T-helper 1 cell (primary cell): Measurements from ENCODE around the gene PLEKHA8.

Experiments used
- DNase-seq, 5 donors: peaks; one replicate each; pipeline ENCODE4 v3.0.0-alpha.2; 2012 to 2020
- total RNA-seq, 4 donors: gene quantifications; one replicate each; lab custom pipeline; 2026; lab: John Stamatoyannopoulos, UW

PLEKHA8 gene, protein sequence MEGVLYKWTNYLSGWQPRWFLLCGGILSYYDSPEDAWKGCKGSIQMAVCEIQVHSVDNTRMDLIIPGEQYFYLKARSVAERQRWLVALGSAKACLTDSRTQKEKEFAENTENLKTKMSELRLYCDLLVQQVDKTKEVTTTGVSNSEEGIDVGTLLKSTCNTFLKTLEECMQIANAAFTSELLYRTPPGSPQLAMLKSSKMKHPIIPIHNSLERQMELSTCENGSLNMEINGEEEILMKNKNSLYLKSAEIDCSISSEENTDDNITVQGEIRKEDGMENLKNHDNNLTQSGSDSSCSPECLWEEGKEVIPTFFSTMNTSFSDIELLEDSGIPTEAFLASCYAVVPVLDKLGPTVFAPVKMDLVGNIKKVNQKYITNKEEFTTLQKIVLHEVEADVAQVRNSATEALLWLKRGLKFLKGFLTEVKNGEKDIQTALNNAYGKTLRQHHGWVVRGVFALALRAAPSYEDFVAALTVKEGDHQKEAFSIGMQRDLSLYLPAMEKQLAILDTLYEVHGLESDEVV
- 13.9 to 20.9 (median 17.6) reads per million in 4 donors for total RNA-seq

DNA sequence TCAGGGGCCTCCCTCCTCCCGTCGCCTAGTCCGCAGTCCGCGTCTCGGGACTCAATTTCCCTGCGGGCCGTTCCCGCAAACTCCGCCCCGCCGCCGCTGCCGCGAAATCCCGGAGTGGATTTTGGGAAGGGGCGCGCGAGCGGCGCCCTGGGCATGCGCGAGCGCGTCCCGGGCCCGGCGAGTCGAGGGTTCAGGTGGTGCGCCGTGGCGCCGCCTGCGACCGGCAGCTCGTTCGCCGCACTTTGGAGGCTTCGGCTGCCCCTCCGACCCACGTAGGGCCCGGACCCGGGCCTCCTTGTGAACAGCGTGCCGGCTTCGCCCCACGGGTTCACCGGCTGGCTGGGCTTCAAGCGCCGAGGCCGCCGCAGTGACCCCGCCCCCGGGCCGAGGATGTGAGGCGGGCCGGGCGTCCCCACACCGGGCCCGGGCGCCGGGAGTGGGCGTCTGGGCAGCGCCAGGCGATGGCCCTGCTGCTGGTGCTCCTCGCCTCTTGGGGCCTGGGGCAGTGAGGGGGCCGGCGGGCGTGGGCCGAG, at the start of gene PLEKHA8:
PLEKHA8 (plus strand) TSS at position 197 of the 533 bp plus-strand sequence. CDS start 351 bp downstream, outside the sequence.
- DNase-seq, result peak; percentile 65 to 89 (median 77)

DNA sequence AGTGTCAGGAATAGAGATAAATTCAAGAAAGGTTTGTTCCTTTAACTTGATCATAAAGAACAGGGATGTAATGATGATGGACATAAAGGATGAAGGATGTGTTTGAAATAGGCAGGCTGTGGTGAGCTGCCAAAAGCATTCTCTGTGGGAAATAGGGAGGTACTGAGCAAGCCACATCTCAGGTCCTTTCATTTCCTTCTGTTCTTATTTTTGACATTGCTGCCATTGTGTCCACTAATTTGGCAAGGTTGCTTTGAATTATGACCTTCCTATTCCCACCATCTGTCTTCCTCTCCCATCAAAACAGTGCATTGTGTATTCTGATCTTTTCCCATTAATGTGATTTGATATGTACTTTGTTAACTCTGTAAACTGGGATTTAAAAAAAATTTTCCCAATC, 48.1 kb upstream of the PLEKHA8 start:
- DNase-seq, result no peak

DNA sequence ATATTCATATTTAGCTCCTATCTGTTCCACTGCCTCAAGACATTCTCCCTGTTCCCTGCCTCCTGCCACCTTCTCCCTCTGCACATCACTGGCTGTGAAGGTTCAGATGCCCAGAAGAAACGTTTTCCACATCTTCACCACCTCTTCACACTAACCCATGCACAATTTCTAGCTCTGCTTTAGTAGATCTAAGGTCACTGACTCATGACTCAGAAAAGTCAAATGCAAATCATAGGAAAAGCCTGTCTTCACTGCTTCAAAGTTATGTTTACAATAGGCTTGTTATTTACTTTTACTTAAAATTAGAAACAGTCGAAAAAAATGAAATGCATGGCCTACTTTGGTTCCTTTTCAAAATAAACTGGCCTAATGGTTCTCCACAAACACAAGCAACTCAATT, 41.1 kb upstream of the PLEKHA8 start:
- no peak for DNase-seq

DNA sequence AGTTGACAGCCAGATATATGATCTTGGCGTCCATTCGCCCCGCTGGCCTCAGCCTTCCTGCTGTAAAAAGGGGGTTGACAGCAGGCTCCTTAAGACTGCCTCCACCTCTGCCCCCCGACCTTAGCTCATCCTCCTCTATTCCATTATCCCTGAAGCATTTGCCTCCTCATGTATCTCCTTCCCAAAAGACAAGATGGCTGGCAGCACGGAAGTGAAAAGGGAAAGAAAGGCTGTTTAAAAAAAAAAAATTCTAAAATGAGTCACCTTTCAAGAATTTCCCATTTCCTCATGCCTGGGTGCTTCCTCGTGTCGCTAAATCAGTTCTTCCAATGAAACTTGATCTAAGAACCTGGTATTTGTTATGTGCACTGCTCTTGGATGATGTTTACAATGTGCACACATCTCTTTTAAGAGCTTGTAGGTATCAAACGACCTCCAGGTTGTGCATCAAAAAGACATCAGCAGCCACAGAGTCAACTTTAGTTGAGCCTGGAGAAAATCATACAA, 40.3 kb upstream of the PLEKHA8 start:
- DNase-seq, result no peak

DNA sequence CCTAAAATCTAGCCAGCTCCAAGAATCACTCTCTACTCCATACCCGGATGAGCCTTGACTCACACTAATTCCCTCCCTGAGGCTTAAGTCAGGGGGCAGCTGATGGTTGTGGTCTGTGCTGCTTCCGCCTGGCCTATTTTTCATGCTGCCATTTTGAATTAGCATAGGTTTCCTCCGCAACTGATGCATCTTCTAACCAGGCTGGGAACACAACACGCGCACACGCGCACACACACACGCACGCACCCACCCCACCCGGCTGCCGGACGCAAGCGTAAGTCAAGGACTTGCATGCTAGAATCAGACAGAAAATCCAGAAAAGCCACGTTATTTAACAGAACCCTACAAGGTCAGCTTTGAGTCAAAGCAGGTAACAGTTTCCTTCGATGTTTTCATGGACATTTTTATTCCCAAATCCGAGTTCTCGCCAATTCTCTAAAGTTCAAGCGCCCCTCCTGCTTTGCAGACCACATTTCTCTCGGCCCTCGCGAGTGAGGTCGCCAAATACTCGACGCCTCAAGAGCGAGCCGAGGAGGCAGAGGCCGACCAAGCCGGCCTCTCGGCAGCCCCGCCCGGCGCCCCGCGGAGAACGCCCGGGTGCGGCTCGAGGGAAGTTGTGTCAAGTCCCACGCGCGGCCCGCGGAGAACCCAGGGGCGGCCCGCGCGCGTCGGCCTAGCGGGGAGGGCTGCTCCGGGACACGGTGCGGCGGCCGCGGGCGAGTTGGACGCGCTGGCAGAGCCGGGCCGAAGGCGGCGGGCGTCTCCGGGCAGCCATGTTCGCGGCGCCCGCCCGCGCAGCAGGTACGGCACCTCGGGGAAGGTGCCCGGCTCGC, 39.6 kb upstream of the PLEKHA8 start:
- peak in 1 of 5 donors; percentile 15 for DNase-seq

DNA sequence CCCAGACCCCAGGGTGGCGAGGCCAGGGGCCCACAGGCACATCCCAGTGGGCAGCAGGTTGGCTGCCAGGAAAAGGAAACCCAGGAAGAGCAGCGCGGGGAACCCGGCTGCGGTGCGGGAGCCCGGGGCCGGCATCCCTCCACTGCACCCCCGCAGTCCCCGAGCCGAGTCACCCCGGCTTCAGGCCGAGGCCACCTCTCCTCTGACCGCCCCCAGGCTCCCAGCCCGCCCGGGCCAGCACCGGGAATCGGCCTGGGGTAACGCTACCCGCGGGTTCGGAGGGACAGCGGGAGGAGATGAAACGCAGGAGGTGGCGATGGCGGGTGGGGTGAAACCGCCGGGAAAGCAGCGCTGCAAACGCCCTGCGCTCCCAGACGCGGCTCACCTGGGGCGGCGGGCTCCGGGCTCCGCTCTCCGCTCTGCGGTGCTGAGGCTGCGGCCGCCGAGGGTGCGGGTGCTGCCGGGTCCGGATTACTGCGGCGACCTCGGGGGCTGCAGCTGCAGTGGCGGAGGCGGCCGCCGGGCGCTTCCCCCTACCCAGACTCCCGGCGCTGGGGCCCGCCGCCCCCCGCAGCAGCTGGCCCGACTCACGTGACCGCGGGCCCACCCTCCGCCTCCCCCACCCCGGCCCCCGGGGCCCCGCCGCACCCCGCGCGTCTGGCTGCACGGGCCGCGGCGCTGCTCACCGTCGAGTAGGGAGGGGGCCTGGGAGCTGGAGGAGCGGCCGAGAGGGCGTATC, 38.8 kb upstream of the PLEKHA8 start, which contains the start of gene SCRN1:
SCRN1 (minus strand) TSS at position 545 of the 739 bp plus-strand sequence. CDS start 20,734 bp downstream, outside the sequence.
- peak in 1 of 5 donors; percentile 4 for DNase-seq

DNA sequence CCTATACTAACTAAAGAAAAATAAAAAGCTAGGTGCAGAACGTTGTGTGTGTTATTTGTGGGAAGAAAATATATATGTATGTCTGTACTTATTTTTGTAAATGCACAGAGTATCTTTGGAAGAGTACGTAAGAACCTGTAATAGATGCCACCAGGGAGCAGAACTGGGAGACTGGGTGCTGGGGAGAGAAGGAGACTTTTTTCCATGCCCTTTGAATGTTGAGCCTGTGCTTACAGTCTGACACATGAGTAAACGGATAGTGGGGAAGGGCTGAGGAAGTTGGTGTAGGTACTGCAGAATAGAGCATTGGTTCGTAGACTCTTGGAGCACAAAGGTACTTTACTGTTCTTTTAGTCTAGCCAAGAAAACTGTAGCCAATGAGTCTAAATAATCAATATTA, 37.3 kb upstream of the PLEKHA8 start:
- no peak for DNase-seq

DNA sequence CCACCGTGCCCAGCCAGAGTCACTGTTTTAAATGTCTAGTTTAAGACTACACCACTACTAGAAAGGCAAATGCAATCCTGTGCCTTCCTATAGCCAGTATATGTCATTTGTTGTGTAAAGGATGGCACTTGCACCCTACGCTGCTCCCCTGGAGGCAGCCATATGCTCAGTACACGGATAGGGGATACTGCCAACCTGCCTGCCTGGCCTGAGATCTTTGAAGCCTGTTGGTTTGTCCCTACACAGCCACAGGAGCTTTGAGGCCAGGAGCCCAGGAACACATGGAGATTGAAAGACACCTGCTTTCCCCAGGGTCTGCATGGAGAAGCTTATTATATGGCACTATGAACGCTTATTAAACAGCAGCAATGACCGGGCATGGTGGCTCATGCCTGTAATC, 36.3 kb upstream of the PLEKHA8 start:
- no peak for DNase-seq

DNA sequence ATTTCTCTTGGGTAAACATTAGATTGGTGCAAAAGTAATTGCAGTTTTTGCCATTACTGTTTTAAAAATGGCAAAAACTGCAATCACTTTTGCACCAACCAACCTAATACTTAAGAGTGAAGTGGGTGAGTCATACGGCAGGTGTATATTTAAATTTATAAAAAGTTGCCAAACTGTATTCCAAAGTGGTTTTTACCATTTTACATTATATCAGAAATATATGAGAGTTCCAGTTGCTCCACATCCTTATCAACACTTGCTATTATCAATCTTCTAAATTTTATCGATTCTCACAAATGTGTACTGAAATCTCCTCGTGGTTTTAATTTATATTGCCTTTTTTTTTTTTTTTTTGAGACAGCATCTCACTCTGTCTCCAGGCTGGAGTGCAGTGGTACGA, 35.1 kb upstream of the PLEKHA8 start:
- DNase-seq, result no peak

DNA sequence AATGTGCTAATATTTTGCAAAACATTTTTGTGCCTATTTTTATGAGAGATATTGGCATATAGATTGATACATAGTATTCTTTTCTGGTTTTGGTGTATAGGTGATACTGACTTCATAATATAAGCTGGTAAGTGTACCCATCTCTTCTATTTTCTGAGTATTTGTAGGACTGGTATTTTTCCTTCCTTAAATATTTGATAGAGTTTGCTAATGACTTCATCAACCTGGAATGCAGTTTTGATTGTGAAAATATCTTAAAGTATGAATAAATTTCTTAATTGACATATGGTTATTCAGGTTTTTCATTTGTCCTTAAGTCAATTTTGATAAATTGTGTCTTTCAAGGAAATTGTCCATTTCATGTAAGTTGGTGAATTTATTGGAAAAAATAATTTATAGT, 32.6 kb upstream of the PLEKHA8 start:
- DNase-seq, result no peak

DNA sequence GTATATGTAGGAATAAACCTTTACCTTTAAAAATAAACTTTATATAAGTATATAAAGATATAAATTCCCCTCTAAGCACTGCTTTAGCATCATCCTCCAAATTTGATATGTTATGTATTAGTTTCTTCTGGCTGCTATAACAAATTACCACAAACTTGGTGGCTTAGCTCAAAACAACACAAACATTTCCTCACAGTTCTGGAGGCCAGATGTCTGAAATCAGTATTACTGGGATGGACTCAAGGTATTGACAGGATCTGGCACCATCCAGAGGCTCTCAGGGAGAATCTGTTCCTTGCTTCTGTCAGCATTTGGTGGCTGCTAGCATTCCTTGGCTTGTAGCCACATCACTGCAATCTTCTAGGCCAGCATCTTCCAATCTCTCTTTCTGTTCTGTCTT, 31.9 kb upstream of the PLEKHA8 start:
- no peak for DNase-seq

DNA sequence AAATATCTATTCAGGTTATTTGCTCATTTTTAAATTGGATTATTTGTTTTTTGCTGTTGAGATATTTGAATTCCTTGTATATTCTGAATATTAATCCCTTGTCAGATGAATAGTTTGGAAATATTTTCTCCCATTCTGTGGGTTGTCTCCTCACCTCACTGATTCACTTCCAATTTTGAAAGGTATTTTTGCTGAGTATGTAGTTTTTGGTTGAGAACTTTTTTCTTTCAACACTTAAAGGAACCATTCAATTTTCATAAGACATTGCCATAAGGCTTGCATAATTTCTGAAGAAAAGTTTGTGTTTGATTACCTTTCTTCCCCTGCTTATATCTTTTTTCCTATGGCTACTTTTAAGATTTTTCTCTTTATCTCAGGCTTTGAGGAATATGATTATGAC, 29.7 kb upstream of the PLEKHA8 start:
- DNase-seq, result no peak

DNA sequence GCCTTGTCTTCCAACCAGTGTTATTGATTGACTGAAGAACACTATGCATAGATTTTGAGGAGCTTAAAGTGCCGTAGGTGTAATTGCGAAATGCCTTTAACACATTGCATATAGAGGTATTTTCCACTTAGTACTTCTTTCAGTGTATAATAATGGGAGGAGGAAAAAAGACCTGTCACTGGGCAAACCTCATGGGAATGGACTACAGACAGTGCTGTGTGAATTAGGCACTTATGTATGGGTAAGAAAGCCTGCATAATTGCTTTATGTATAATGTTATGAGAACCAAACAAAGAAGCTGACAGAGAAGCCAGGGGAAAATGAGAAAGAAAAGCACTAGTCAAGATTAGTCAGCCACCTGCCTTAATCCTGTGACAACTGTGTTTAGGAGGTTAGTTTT, 26.2 kb upstream of the PLEKHA8 start:
- no peak for DNase-seq

DNA sequence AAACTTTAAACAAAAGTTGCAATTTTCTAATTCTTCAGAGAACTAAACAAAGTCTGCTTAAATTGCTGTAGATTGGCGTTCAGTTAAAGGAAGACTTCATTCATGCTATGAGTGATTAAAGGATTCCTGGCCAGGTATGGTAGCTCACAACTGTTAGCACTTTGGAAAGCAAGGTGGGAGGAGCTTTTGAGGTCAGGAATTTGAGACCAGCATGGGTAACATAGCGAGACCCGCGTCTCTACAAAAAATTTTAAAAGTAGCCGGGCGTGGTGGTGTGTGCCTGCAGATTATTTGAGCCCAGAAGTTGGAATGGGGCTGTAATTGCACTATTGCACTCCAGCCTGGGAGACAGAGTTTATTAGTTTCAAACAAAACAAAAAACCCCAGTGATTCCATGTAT, 25.1 kb upstream of the PLEKHA8 start:
- DNase-seq, result no peak

DNA sequence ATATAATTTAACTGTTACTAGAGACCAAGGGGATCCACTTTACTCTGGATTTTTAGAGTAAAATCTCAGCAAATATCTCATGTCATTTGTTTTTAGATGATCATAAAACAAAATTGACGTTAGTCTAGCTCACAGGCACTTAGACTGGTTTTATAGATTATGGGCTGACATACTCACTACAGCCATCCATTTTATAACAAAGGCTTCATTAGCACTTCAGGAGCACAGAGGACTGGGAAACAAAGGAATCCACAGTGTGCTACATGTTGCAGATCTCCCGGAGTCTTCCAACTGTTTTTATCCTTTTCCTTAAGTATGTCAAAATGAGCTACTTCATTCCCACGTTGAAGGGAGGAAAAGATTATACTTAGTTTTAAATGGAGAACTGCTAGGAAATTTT, 22.7 kb upstream of the PLEKHA8 start:
- DNase-seq, result no peak

DNA sequence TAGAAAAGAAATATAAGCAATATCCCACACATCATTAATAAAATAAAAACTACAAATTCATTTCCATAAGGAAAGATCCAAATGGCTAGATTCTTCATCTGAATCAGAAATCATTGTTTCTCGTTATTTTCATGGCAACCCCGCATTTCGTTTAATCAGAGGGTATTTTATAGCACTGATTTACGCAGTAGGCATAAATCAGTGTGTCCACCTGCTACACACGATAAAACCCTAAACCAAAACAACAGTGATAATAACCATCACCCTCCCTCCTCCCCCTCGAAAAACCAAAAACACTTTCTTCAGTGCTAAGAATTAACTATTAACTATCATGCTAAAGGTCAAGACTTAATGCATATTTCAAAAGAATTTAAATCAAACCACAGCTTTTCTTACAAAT, 18.2 kb upstream of the PLEKHA8 start:
- no peak for DNase-seq

DNA sequence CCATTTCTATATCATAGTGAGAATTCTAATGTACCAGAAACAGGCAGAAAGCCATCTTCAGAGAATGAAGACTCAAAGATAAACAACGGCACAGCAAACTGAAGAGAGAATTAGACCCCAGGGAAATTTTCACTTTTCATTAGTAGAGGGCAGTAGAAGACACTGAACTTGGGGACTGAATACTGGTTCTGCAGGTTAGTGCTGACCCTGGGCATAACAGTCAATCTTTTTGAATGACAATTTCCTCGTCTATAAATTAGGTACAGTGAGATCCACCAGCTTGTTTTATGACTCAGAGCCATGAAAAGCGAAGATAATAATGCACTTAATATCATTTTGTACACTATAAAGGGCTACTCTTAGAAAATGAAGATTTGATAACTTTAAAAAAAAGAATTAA, 15.5 kb upstream of the PLEKHA8 start:
- DNase-seq, result no peak

DNA sequence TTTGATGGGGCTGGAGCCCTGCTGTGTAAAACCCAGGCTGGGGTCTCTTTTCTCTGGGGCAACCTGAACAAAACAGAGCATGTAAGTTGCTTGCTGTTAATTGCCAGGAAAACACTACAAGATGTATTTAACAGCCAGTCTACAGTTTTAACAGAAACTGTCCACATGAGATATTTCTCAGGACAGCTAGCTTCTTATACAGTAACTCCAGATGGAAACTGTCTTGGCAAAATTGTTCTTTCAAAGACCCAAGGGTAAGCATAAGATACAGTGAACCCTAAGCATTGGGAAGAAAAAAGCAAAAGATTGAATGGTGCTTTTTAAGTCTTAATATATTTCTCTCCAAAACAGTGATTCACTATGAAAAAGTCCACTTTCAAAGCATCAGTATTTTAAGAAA, 9.8 kb upstream of the PLEKHA8 start:
- no peak for DNase-seq

DNA sequence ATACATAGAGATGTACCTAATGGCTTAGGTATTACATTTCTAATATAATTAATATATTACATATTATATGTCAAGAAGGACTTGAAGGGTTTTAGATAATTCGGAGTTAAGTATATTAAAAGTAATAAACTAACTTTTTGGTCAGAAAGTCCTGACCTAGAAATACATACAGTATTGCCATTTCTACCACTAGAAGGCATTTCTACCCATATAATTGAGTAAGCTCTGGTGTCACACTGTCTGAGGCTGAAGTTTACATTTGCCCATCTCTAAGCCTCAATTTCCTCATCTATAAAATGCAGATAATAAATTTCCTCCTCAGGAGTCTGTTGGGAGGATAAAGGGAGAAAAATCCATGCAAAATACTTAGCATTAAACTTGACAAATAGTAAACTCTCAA, 8.8 kb upstream of the PLEKHA8 start:
- DNase-seq, result no peak

DNA sequence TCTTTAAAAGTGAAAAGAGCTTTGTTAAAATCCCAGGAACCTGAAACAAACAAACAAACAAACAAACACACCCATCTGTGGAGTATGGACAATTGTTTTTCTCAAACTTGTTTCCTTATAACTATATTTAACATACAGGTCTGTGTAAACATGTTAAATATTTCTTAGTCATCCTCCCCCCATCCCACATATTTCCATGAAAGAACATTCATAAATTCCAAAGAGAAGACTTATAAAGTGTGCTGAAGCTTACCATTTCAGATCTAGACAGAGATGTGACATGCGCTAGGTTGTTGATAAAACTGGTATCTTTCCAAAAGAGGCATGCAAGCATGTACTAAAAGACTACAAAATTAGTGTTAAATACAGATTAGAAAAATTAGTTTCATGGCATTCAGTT, 8.3 kb upstream of the PLEKHA8 start:
- no peak for DNase-seq

DNA sequence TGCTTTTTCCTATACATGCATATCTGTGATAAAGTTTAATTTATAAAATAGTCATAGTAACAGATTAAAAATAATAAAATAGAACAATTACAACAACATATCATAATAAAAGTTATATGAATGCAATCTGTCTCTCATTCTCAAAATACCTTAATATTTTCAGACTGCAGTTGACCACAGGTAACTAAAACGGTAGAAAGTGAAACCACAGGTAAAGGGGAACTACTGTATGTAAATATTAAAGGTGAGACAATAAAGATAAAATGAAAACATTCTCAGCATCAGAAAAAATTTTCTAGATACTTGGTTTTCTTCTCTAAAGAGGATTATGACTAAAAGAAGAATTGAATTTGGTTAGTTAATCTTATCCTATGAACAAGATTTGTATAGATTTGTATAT, 7.7 kb upstream of the PLEKHA8 start:
- no peak for DNase-seq

DNA sequence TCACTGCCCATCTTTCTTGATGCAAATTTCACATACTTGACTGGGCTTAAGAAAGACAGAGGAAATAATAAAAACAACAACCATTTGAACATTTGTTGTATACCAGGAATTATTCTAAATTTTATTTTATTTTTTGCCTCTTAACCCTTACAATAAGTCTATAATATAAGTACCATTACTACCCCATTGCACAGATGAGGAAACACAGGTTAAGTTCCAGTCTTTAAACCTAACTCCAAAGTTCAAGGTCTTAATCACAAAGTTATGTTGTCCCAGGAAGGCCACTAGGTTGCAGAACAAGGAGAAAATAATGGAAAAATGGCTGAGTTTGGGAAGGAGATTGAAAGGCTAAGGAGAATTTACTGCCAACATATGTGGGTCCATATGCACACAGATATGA, 5.2 kb upstream of the PLEKHA8 start:
- DNase-seq, result no peak
